Spleen (tissue), 7 donors: ENCODE data around the gene CRB1.

Source experiments
- CTCF ChIP-seq, 11 experiments: fragments of 200-600 bp in 7 of 11; fragments of 450-650 bp in 4 of 11; sonication (generic) in 4 of 11; IDR thresholded peaks in 8 of 11; conservative IDR thresholded peaks in 3 of 11; 1 replicate in 7 of 11; 2 replicates in 4 of 11; pipeline versions ENCODE4 v1.4.0 to v1.8.0; 2016 to 2021; ENCODE audit warnings: antibody characterized with exemption in 11 of 11, inconsistent platforms in 4 of 11, mild to moderate bottlenecking in 1 of 11
- POLR2A ChIP-seq, 3 donors: fragments of 450-650 bp; IDR thresholded peaks; one replicate each; pipeline ENCODE4 v1.5.1; 2017; ENCODE audit warnings: antibody characterized with exemption in 3 of 3, mild to moderate bottlenecking in 1 of 3
- donor health status: DM: no; HTN: no; CAD: no; lungs with moderate emphysema.
- donor health status: DM: no; HTN: no; CAD: no.
- donor health status: DM: no; HTN: no; CAD: no.

- TF ChIP-seq CTCF (IDR thresholded peaks at IDR 0.05 in 8 of 11, conservative IDR thresholded peaks at IDR 0.05 in 3 of 11) (no peak), POLR2A (IDR thresholded peaks at IDR 0.05) (no peak)
These were observed 16.3 kb downstream of the CRB1 start for GRCh38 chr1:197284325-197284724.
